ENCODE measurements around the gene VAC14.

DNA sequence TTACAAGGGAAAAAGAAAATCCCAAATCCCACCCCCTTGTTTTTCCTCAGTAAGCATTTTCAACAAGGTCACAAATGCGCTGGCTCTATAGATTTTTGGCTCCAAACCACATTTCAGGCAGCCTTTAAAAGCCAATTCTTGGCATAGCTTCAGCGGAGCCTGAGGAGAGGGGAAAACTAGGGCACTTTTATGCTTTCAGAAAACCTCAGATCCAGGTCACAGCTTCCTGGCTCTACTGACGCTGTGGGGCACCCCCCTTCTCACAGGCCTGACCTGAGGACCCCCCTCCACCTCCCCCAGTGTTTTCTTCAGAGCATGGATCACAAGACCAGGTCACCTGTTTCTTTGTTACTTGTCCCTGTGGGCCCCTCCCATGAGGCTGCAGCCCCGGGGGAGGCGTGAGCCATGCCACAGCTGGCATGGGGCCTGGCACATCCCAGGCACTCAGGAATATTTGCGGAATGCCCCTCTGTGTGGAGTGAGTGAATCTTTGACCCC lies 85.0 kb downstream of the VAC14 start:
- TF ChIP-seq, protein P1, sequence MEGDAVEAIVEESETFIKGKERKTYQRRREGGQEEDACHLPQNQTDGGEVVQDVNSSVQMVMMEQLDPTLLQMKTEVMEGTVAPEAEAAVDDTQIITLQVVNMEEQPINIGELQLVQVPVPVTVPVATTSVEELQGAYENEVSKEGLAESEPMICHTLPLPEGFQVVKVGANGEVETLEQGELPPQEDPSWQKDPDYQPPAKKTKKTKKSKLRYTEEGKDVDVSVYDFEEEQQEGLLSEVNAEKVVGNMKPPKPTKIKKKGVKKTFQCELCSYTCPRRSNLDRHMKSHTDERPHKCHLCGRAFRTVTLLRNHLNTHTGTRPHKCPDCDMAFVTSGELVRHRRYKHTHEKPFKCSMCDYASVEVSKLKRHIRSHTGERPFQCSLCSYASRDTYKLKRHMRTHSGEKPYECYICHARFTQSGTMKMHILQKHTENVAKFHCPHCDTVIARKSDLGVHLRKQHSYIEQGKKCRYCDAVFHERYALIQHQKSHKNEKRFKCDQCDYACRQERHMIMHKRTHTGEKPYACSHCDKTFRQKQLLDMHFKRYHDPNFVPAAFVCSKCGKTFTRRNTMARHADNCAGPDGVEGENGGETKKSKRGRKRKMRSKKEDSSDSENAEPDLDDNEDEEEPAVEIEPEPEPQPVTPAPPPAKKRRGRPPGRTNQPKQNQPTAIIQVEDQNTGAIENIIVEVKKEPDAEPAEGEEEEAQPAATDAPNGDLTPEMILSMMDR (IDR thresholded peaks at IDR 0.05) = no peak
- TF ChIP-seq POLR2A (IDR thresholded peaks at IDR 0.05) (no peak), EP300 (IDR thresholded peaks at IDR 0.05) (no peak), POLR2AphosphoS5 (IDR thresholded peaks at IDR 0.05) (no peak)

Measured in suprapubic skin (tissue), 4 donors.